ENCODE data around the gene CHSY3.
"Not testable (repeated sequence)": the region's sequence is repeated elsewhere in the genome, so short reads cannot be mapped to it uniquely, and the experiment has no call there.

The CHSY3 gene

DNA sequence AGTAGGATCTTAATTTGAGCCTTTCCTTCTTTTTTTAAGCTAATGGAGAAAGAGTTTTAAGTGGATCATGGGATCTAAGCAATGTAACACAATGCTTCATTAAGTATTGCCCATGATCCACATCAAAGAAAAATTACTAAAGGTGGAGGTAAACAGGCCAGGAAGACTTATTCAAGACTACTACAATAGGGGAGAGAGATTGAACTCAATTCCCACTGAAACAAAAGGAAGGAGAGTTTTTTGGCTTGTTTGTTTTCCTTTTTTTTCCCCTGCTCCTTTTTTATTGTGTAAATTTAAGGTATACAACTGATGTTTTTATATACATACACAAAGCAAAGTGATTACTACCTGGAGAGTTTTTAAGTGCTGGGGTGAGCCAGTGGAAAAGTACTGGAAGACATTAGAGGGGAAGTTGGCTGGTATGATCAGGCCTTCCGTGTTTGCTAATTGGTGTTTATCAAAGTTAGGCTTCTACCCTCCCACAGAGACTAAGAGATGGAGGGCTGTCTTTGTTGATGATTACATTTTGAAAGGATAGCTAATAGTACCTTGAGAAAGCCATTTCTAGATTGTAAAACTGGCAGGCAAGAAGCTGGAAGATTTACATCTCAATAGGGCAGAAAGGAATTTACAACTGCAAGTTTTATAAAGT lies 262.7 kb downstream of the CHSY3 start:
- H3K36me3 ChIP-seq (ENCODE audit: control insufficient read depth, insufficient read depth, low read length): no peaks in the 10 kb centered on the region
- no peak overlapping the region for H3K4me3 ChIP-seq (ENCODE audit: insufficient read depth, low read depth, low read length)
- H3K9me3 ChIP-seq (ENCODE audit: control insufficient read depth, low read length): no peaks in the 10 kb centered on the region
- peaks cover 8% of the 10 kb centered on the region for H3K4me1 ChIP-seq (ENCODE audit: control insufficient read depth, insufficient read depth, low read length)
- WGBS, 2 experiments: 0% methylated on average over 1 of the region's 1 CpG
- H3K27ac ChIP-seq (ENCODE audit: insufficient read depth, low read depth, low read length, poor library complexity, severe bottlenecking): no peak overlapping the region
- H3K27me3 ChIP-seq (ENCODE audit: control insufficient read depth, insufficient read depth, low read length, poor library complexity, severe bottlenecking): no peaks in the 10 kb centered on the region

GRCh38 chr5:130168211-130168610 lies 263.9 kb downstream of the CHSY3 start:
- Histone ChIP-seq H3K4me1 (ENCODE audit: control insufficient read depth, insufficient read depth, low read length) (peaks cover 8% of the 10 kb centered on the region), H3K4me3 (ENCODE audit: insufficient read depth, low read depth, low read length) (no peak overlapping the region), H3K9me3 (ENCODE audit: control insufficient read depth, low read length) (no peaks in the 10 kb centered on the region), H3K27ac (ENCODE audit: insufficient read depth, low read depth, low read length, poor library complexity, severe bottlenecking) (no peak overlapping the region), H3K36me3 (ENCODE audit: control insufficient read depth, insufficient read depth, low read length) (no peaks in the 10 kb centered on the region), H3K27me3 (ENCODE audit: control insufficient read depth, insufficient read depth, low read length, poor library complexity, severe bottlenecking) (no peaks in the 10 kb centered on the region)
- WGBS, 2 experiments: 71 to 92% methylated on average over 2 to 4 of the region's 4 CpGs

DNA sequence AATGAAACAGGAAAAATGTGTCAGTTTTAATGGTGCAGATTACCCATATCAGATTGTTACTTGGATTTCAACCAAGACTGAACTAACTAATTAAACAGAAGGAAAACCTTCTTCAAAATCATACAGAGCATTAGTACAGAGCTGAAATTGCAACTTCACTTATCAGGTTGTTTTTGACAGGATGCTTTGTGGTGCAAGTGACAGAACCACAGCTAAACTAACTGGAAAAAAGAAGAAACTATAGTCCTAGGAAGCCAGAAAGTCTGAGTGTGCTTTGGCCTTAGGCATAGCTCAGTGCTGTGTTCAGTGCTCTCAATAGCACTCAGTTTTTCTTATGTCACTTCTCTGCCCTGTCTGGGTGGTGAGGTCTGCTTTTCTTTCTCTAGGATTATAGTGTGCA lies 267.4 kb downstream of the CHSY3 start:
- Histone ChIP-seq H3K9me3 (ENCODE audit: control insufficient read depth, low read length) (no peaks in the 10 kb centered on the region), H3K36me3 (ENCODE audit: control insufficient read depth, insufficient read depth, low read length) (no peaks in the 10 kb centered on the region), H3K4me3 (ENCODE audit: insufficient read depth, low read depth, low read length) (no peak overlapping the region), H3K27ac (ENCODE audit: insufficient read depth, low read depth, low read length, poor library complexity, severe bottlenecking) (no peak overlapping the region), H3K4me1 (ENCODE audit: control insufficient read depth, insufficient read depth, low read length) (peaks cover 6% of the 10 kb centered on the region), H3K27me3 (ENCODE audit: control insufficient read depth, insufficient read depth, low read length, poor library complexity, severe bottlenecking) (no peaks in the 10 kb centered on the region)

DNA sequence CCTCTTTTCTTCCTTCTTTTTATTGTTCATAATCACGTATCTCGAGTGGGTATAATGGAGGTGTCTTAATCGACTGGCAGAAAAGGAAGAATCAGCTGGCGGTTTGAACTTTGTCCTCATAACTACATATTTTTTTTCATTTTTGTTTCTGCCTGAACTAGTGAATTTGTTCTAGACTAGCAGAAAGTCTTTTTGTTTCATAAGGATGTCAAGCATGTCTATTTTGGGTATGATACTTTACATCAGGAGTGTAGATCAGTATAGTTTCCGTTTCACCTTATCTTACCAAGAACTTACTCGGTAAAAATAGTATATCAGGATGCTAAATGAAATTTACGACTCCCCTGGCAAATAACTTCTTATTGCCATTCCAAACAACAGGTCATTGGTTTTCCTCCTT lies 278.9 kb downstream of the CHSY3 start:
- 90 to 92% methylated on average over 3 to 7 of the region's 7 CpGs for WGBS, 2 experiments
- no peaks in the 10 kb centered on the region for H3K4me1 ChIP-seq (ENCODE audit: control insufficient read depth, insufficient read depth, low read length)
- H3K9me3 ChIP-seq (ENCODE audit: control insufficient read depth, low read length): no peaks in the 10 kb centered on the region
- no peaks in the 10 kb centered on the region for H3K36me3 ChIP-seq (ENCODE audit: control insufficient read depth, insufficient read depth, low read length)
- no peak overlapping the region for H3K27ac ChIP-seq (ENCODE audit: insufficient read depth, low read depth, low read length, poor library complexity, severe bottlenecking)
- H3K4me3 ChIP-seq (ENCODE audit: insufficient read depth, low read depth, low read length): no peak overlapping the region
- H3K27me3 ChIP-seq (ENCODE audit: control insufficient read depth, insufficient read depth, low read length, poor library complexity, severe bottlenecking): no peaks in the 10 kb centered on the region

DNA sequence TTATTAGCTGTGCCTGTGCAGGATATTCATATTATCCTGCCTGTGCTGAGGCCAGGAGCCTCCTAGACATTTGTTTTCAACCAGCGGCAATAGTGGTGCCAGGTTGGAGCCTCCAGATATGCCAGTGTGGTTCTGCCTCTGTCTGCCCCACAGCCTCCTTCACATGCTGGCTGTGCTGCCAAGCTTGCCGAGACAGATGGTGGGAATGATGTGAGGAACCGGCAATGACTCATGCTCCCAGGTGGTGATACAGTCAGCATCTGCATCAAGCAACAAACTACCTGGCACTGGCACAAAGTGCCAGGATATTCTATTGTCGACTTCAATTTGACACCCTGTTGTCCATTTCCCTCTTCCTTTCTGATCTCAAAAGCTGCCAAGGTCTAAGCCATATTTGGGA lies 285.7 kb downstream of the CHSY3 start:
- Histone ChIP-seq H3K27ac (ENCODE audit: insufficient read depth, low read depth, low read length, poor library complexity, severe bottlenecking) (no peak overlapping the region), H3K4me3 (ENCODE audit: insufficient read depth, low read depth, low read length) (no peak overlapping the region), H3K27me3 (ENCODE audit: control insufficient read depth, insufficient read depth, low read length, poor library complexity, severe bottlenecking) (no peaks in the 10 kb centered on the region), H3K9me3 (ENCODE audit: control insufficient read depth, low read length) (no peaks in the 10 kb centered on the region), H3K36me3 (ENCODE audit: control insufficient read depth, insufficient read depth, low read length) (no peaks in the 10 kb centered on the region), H3K4me1 (ENCODE audit: control insufficient read depth, insufficient read depth, low read length) (no peaks in the 10 kb centered on the region)
- WGBS, 2 experiments: 90 to 92% methylated on average over 4 of the region's 4 CpGs

DNA sequence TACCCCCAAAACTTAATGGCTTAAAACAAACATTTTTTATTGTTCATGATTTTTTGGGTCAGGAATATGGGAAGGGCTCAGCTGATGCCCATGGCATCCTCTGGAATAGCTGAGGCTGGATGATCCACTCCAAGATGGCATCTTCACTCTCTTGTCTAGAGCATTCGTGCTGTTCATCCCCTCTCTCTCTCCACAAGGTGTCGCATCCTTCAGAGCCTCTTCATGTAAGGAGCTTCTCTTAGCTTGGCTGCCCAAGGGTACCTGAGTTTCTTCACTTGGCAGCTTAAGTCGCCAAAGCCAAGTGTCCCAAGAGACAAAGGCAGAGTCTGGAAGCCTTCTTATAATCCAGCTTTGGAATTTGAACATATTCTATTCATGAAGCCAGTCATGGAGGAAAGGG lies 294.7 kb downstream of the CHSY3 start:
- H3K4me1 ChIP-seq (ENCODE audit: control insufficient read depth, insufficient read depth, low read length): no peaks in the 10 kb centered on the region

DNA sequence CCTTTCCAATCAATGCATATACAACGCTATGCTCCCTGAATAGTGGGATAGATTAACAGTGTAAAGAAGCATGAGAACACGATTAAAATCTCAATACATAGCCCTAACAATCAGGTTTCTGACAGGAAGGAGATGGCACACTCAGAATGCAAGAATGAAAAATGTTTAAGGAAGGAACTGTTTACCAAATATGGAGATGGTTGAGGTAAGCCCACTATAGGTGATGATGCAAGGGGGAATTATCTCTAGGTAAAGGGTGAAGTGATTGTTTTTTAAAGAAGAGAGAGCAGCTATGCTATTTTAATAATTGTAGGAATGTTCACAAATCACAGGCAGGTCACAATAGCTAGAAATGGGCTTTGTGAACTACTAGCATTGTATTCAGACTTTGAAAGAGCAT lies 302.4 kb downstream of the CHSY3 start:
- H3K4me3 ChIP-seq (ENCODE audit: insufficient read depth, low read depth, low read length): no peak overlapping the region
- H3K9me3 ChIP-seq (ENCODE audit: control insufficient read depth, low read length): no peaks in the 10 kb centered on the region
- no peaks in the 10 kb centered on the region for H3K4me1 ChIP-seq (ENCODE audit: control insufficient read depth, insufficient read depth, low read length)
- no peaks in the 10 kb centered on the region for H3K27me3 ChIP-seq (ENCODE audit: control insufficient read depth, insufficient read depth, low read length, poor library complexity, severe bottlenecking)
- 75 to 83% methylated on average over 1 of the region's 2 CpGs for WGBS, 2 experiments
- H3K27ac ChIP-seq (ENCODE audit: insufficient read depth, low read depth, low read length, poor library complexity, severe bottlenecking): no peak overlapping the region
- no peaks in the 10 kb centered on the region for H3K36me3 ChIP-seq (ENCODE audit: control insufficient read depth, insufficient read depth, low read length)

More for the DNA sequence above, 294.7 kb downstream of the CHSY3 start:
- 77% methylated on average over 3 of the region's 3 CpGs for WGBS, 2 experiments
- Histone ChIP-seq H3K4me3 (ENCODE audit: insufficient read depth, low read depth, low read length) (no peak overlapping the region), H3K9me3 (ENCODE audit: control insufficient read depth, low read length) (no peaks in the 10 kb centered on the region), H3K27ac (ENCODE audit: insufficient read depth, low read depth, low read length, poor library complexity, severe bottlenecking) (no peak overlapping the region), H3K27me3 (ENCODE audit: control insufficient read depth, insufficient read depth, low read length, poor library complexity, severe bottlenecking) (no peaks in the 10 kb centered on the region), H3K36me3 (ENCODE audit: control insufficient read depth, insufficient read depth, low read length) (no peaks in the 10 kb centered on the region)

DNA sequence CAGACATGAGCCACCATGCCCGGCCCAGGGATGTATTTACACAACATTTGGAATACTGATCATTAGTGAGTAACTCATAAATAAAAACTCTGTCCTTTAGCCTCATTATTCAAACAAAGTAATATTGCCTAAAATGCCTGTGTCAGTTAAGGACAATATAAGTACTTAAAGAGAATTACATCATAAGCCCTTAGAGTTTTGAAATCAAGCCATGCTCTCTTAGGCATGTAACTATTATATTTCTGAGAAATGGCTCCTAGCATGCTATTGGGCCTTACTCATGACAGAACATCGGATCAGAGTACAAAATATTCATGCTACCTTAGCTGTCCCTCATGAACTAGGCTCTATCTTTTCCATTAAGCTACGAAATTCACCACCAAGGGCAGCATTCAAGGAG lies 309.3 kb downstream of the CHSY3 start:
- Histone ChIP-seq H3K9me3 (ENCODE audit: control insufficient read depth, low read length) (no peaks in the 10 kb centered on the region), H3K27me3 (ENCODE audit: control insufficient read depth, insufficient read depth, low read length, poor library complexity, severe bottlenecking) (no peaks in the 10 kb centered on the region), H3K4me1 (ENCODE audit: control insufficient read depth, insufficient read depth, low read length) (no peaks in the 10 kb centered on the region), H3K36me3 (ENCODE audit: control insufficient read depth, insufficient read depth, low read length) (no peaks in the 10 kb centered on the region), H3K27ac (ENCODE audit: insufficient read depth, low read depth, low read length, poor library complexity, severe bottlenecking) (no peak overlapping the region), H3K4me3 (ENCODE audit: insufficient read depth, low read depth, low read length) (no peak overlapping the region)
- WGBS, 2 experiments: 87 to 91% methylated on average over 2 to 3 of the region's 3 CpGs

DNA sequence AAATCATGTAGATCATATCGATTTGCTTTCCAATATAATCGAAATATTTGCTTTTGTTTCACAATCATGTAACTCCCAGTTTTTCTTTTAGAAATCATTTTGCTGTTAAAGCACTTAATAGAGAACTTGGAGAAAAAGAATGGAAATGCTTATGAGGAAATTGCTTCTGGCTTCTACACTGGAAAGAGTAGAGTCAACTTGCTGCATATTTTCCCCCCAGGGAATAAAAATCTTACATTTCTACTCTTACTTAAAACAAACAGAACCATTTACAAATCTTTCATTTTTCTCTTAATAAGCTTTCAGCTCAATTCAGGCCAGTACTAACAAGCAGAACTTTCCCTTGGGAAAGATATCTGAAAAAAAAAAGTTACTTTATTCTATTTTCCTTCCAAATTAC lies 312.0 kb downstream of the CHSY3 start:
- no peak overlapping the region for H3K4me3 ChIP-seq (ENCODE audit: insufficient read depth, low read depth, low read length)
- H3K4me1 ChIP-seq (ENCODE audit: control insufficient read depth, insufficient read depth, low read length): no peaks in the 10 kb centered on the region
- H3K36me3 ChIP-seq (ENCODE audit: control insufficient read depth, insufficient read depth, low read length): no peaks in the 10 kb centered on the region
- no peaks in the 10 kb centered on the region for H3K9me3 ChIP-seq (ENCODE audit: control insufficient read depth, low read length)
- 97 to 100% methylated on average over 2 of the region's 2 CpGs for WGBS, 2 experiments
- H3K27ac ChIP-seq (ENCODE audit: insufficient read depth, low read depth, low read length, poor library complexity, severe bottlenecking): no peak overlapping the region
- H3K27me3 ChIP-seq (ENCODE audit: control insufficient read depth, insufficient read depth, low read length, poor library complexity, severe bottlenecking): no peaks in the 10 kb centered on the region

- no peak overlapping the region for H3K4me3 ChIP-seq (ENCODE audit: insufficient read depth, low read depth, low read length)
- H3K4me1 ChIP-seq (ENCODE audit: control insufficient read depth, insufficient read depth, low read length): no peaks in the 10 kb centered on the region
- no peaks in the 10 kb centered on the region for H3K9me3 ChIP-seq (ENCODE audit: control insufficient read depth, low read length)
- no peak overlapping the region for H3K27ac ChIP-seq (ENCODE audit: insufficient read depth, low read depth, low read length, poor library complexity, severe bottlenecking)
- H3K27me3 ChIP-seq (ENCODE audit: control insufficient read depth, insufficient read depth, low read length, poor library complexity, severe bottlenecking): no peaks in the 10 kb centered on the region
- no peaks in the 10 kb centered on the region for H3K36me3 ChIP-seq (ENCODE audit: control insufficient read depth, insufficient read depth, low read length)
Observed at GRCh38 chr5:130222573-130222972, 318.3 kb downstream of the CHSY3 start.

- H3K27ac ChIP-seq (ENCODE audit: insufficient read depth, low read depth, low read length, poor library complexity, severe bottlenecking); H3K27me3 ChIP-seq (ENCODE audit: control insufficient read depth, insufficient read depth, low read length, poor library complexity, severe bottlenecking); H3K9me3 ChIP-seq (ENCODE audit: control insufficient read depth, low read length); H3K4me3 ChIP-seq (ENCODE audit: insufficient read depth, low read depth, low read length); H3K4me1 ChIP-seq (ENCODE audit: control insufficient read depth, insufficient read depth, low read length); H3K36me3 ChIP-seq (ENCODE audit: control insufficient read depth, insufficient read depth, low read length): not testable (repeated sequence)
- WGBS, 2 experiments: 87 to 90% methylated on average over 2 of the region's 2 CpGs
Observed at GRCh38 chr5:130226556-130226955, 322.3 kb downstream of the CHSY3 start.
